Loucy (cell line): ENCODE data around the gene PAPOLB.

ENCODE experiments used
- H2AFZ ChIP-seq: fragments of 200-600 bp; sonication (generic); 2 replicates; pipeline ENCODE4 v1.6.0; 2016; ENCODE audit warnings: antibody characterized with exemption, mild to moderate bottlenecking, low read length, moderate library complexity
- H3F3A ChIP-seq: fragments of 200-600 bp; 2 replicates; pipeline ENCODE4 v1.6.0; 2016; ENCODE audit warnings: antibody characterized with exemption, low read depth, mild to moderate bottlenecking
- H3K27me3 ChIP-seq: fragments of 200-600 bp; sonication (generic); 2 replicates; pipeline ENCODE4 v1.6.1; 2014; ENCODE audit warnings: low read length, mild to moderate bottlenecking; ENCODE audit not compliant: insufficient read depth, poor library complexity, severe bottlenecking
- H3K36me3 ChIP-seq: fragments of 200-600 bp; sonication (generic); 2 replicates; pipeline ENCODE4 v1.6.1; 2016; ENCODE audit warnings: low read length; ENCODE audit not compliant: insufficient read depth
- H3K4me1 ChIP-seq: fragments of 200-600 bp; sonication (generic); 2 replicates; pipeline ENCODE4 v1.5.1; 2014; ENCODE audit warnings: low read length, mild to moderate bottlenecking; ENCODE audit not compliant: insufficient read depth, poor library complexity, severe bottlenecking
- H3K4me2 ChIP-seq: fragments of 200-600 bp; sonication (generic); 2 replicates; pipeline ENCODE4 v1.6.0; 2014; ENCODE audit warnings: antibody characterized with exemption, low read length, low read depth, mild to moderate bottlenecking; ENCODE audit not compliant: poor library complexity, severe bottlenecking
- H3K4me3 ChIP-seq: fragments of 200-600 bp; sonication (generic); 2 replicates; pipeline ENCODE4 v1.5.1; 2014; ENCODE audit warnings: low read length, mild to moderate bottlenecking, mixed read lengths; ENCODE audit not compliant: poor library complexity, severe bottlenecking
- H3K79me2 ChIP-seq: fragments of 200-600 bp; sonication (generic); 2 replicates; pipeline ENCODE4 v1.6.1; 2014; ENCODE audit warnings: low read length; ENCODE audit not compliant: insufficient read depth
- H3K9ac ChIP-seq: fragments of 200-600 bp; sonication (generic); 2 replicates; pipeline ENCODE4 v1.6.0; 2014; ENCODE audit warnings: mild to moderate bottlenecking, low read depth, low read length, moderate library complexity; ENCODE audit not compliant: poor library complexity, severe bottlenecking
- H3K9me2 ChIP-seq: fragments of 200-600 bp; sonication (generic); replicated peaks from 2 replicates; pipeline ENCODE4 v1.6.1; 2016; ENCODE audit warnings: low read depth, low read length, mixed read lengths
- H3K9me3 ChIP-seq: fragments of 200-600 bp; sonication (generic); 2 replicates; pipeline ENCODE4 v1.6.1; 2014; ENCODE audit warnings: mild to moderate bottlenecking, antibody characterized with exemption, low read length, low read depth; ENCODE audit not compliant: insufficient read depth
- H4K20me1 ChIP-seq: fragments of 200-600 bp; sonication (generic); 2 replicates; pipeline ENCODE4 v1.6.0; 2014; ENCODE audit warnings: antibody characterized with exemption, low read length, mild to moderate bottlenecking; ENCODE audit not compliant: insufficient read depth, poor library complexity, severe bottlenecking
- CTCF ChIP-seq: fragments of 200-600 bp; sonication (generic); conservative IDR thresholded peaks from 2 replicates; pipeline ENCODE4 v1.5.1; 2014; ENCODE audit warnings: mild to moderate bottlenecking, antibody characterized with exemption, low read length
- EZH2phosphoT487 ChIP-seq: fragments of 200-600 bp; IDR thresholded peaks from 2 replicates; pipeline ENCODE4 v1.6.1; 2018; ENCODE audit warnings: antibody characterized with exemption, mild to moderate bottlenecking, moderate library complexity, borderline replicate concordance

Gene PAPOLB

GRCh38 chr7:4840079-4840501 is 21.7 kb downstream of the PAPOLB start:
- no peak overlapping the region for H3K4me3 ChIP-seq
- H3K36me3 ChIP-seq: no peaks in the 10 kb centered on the region

GRCh38 chr7:4838626-4839334 is 23.1 kb downstream of the PAPOLB start:
- H3K4me2 ChIP-seq: no peak overlapping the region
- H3K36me3 ChIP-seq: no peaks in the 10 kb centered on the region
- H3K9me2 ChIP-seq: no peaks in the 10 kb centered on the region
- no peaks in the 10 kb centered on the region for H4K20me1 ChIP-seq
- no peaks in the 10 kb centered on the region for H3F3A ChIP-seq
- no peak overlapping the region for H2AFZ ChIP-seq
- no peaks in the 10 kb centered on the region for H3K9me3 ChIP-seq
- no peak overlapping the region for H3K4me3 ChIP-seq
- no peaks in the 10 kb centered on the region for H3K79me2 ChIP-seq
- H3K4me1 ChIP-seq: no peaks in the 10 kb centered on the region
- no peak overlapping the region for H3K9ac ChIP-seq
- TF ChIP-seq CTCF (no peak), EZH2phosphoT487 (no peak)
- H3K27me3 ChIP-seq: no peaks in the 10 kb centered on the region

More at GRCh38 chr7:4840079-4840501, 21.7 kb downstream of the PAPOLB start:
- Histone ChIP-seq H3F3A (no peaks in the 10 kb centered on the region), H3K27me3 (no peaks in the 10 kb centered on the region), H3K9me2 (no peaks in the 10 kb centered on the region), H4K20me1 (no peaks in the 10 kb centered on the region), H3K4me2 (no peak overlapping the region), H3K9me3 (no peaks in the 10 kb centered on the region), H3K4me1 (no peaks in the 10 kb centered on the region), H3K9ac (no peak overlapping the region), H3K79me2 (no peaks in the 10 kb centered on the region), H2AFZ (no peak overlapping the region)
- TF ChIP-seq EZH2phosphoT487: no peak
- no peak for TF ChIP-seq CTCF

- no peaks in the 10 kb centered on the region for H3K9me3 ChIP-seq
- H3K9me2 ChIP-seq: no peaks in the 10 kb centered on the region
- no peak overlapping the region for H3K4me3 ChIP-seq
- H3K4me2 ChIP-seq: no peak overlapping the region
- no peaks in the 10 kb centered on the region for H3K79me2 ChIP-seq
- no peak overlapping the region for H2AFZ ChIP-seq
- H3K4me1 ChIP-seq: no peaks in the 10 kb centered on the region
- H4K20me1 ChIP-seq: no peaks in the 10 kb centered on the region
- TF ChIP-seq EZH2phosphoT487: no peak
- TF ChIP-seq CTCF: no peak
- no peaks in the 10 kb centered on the region for H3F3A ChIP-seq
- H3K27me3 ChIP-seq: no peaks in the 10 kb centered on the region
- no peak overlapping the region for H3K9ac ChIP-seq
- H3K36me3 ChIP-seq: no peaks in the 10 kb centered on the region
These were observed 23.8 kb downstream of the PAPOLB start for GRCh38 chr7:4837803-4838625.
